Measurements from ENCODE around the gene P2RY2.

Gene P2RY2

GRCh38 chr11:73205661-73206343 is 12.3 kb upstream of the P2RY2 start:
- Histone ChIP-seq H3K36me3 (ENCODE audit: insufficient read depth, low read length) (no peaks in the 10 kb centered on the region), H3K79me2 (ENCODE audit: control insufficient read depth, insufficient read depth, low read length, unreplicated experiment) (no peaks in the 10 kb centered on the region), H3K4me1 (ENCODE audit: control insufficient read depth, insufficient read depth, low read length, unreplicated experiment) (peaks cover 8% of the 10 kb centered on the region), H3K27me3 (ENCODE audit: insufficient read depth, low read length) (no peaks in the 10 kb centered on the region), H3K27ac (ENCODE audit: low read depth, low read length) (no peak overlapping the region), H3K4me3 (ENCODE audit: low read depth, low read length) (no peak overlapping the region), H2AFZ (ENCODE audit: low read length, unreplicated experiment) (no peak overlapping the region)

GRCh38 chr11:73206801-73207200 is 11.3 kb upstream of the P2RY2 start:
- peak overlapping the region; percentile 53 for H2AFZ ChIP-seq (ENCODE audit: low read length, unreplicated experiment)
- H3K27ac ChIP-seq (ENCODE audit: low read depth, low read length), result no peak overlapping the region
- no peaks in the 10 kb centered on the region for H3K36me3 ChIP-seq (ENCODE audit: insufficient read depth, low read length)
- H3K27me3 ChIP-seq (ENCODE audit: insufficient read depth, low read length), result no peaks in the 10 kb centered on the region
- no peaks in the 10 kb centered on the region for H3K79me2 ChIP-seq (ENCODE audit: control insufficient read depth, insufficient read depth, low read length, unreplicated experiment)
- H3K4me3 ChIP-seq (ENCODE audit: low read depth, low read length), result no peak overlapping the region
- peaks cover 8% of the 10 kb centered on the region for H3K4me1 ChIP-seq (ENCODE audit: control insufficient read depth, insufficient read depth, low read length, unreplicated experiment)

- H3K4me1 ChIP-seq (ENCODE audit: control insufficient read depth, insufficient read depth, low read length, unreplicated experiment), result peaks cover 8% of the 10 kb centered on the region
- H3K36me3 ChIP-seq (ENCODE audit: insufficient read depth, low read length), result no peaks in the 10 kb centered on the region
- H2AFZ ChIP-seq (ENCODE audit: low read length, unreplicated experiment), result no peak overlapping the region
- no peak overlapping the region for H3K4me3 ChIP-seq (ENCODE audit: low read depth, low read length)
- H3K27me3 ChIP-seq (ENCODE audit: insufficient read depth, low read length), result no peaks in the 10 kb centered on the region
- no peaks in the 10 kb centered on the region for H3K79me2 ChIP-seq (ENCODE audit: control insufficient read depth, insufficient read depth, low read length, unreplicated experiment)
- H3K27ac ChIP-seq (ENCODE audit: low read depth, low read length), result no peak overlapping the region
These were observed 8.2 kb upstream of the P2RY2 start for GRCh38 chr11:73209892-73210291.

GRCh38 chr11:73210916-73211667 is 7.0 kb upstream of the P2RY2 start:
- no peaks in the 10 kb centered on the region for H3K79me2 ChIP-seq (ENCODE audit: control insufficient read depth, insufficient read depth, low read length, unreplicated experiment)
- H3K36me3 ChIP-seq (ENCODE audit: insufficient read depth, low read length), result no peaks in the 10 kb centered on the region
- H3K27me3 ChIP-seq (ENCODE audit: insufficient read depth, low read length), result no peaks in the 10 kb centered on the region
- H3K4me1 ChIP-seq (ENCODE audit: control insufficient read depth, insufficient read depth, low read length, unreplicated experiment), result peaks cover 8% of the 10 kb centered on the region
- H3K4me3 ChIP-seq (ENCODE audit: low read depth, low read length), result no peak overlapping the region
- no peak overlapping the region for H2AFZ ChIP-seq (ENCODE audit: low read length, unreplicated experiment)
- no peak overlapping the region for H3K27ac ChIP-seq (ENCODE audit: low read depth, low read length)

- H3K27me3 ChIP-seq (ENCODE audit: insufficient read depth, low read length), result no peaks in the 10 kb centered on the region
- no peaks in the 10 kb centered on the region for H3K36me3 ChIP-seq (ENCODE audit: insufficient read depth, low read length)
- H3K4me1 ChIP-seq (ENCODE audit: control insufficient read depth, insufficient read depth, low read length, unreplicated experiment), result no peaks in the 10 kb centered on the region
- H3K79me2 ChIP-seq (ENCODE audit: control insufficient read depth, insufficient read depth, low read length, unreplicated experiment), result no peaks in the 10 kb centered on the region
- H3K4me3 ChIP-seq (ENCODE audit: low read depth, low read length), result no peak overlapping the region
- H2AFZ ChIP-seq (ENCODE audit: low read length, unreplicated experiment), result no peak overlapping the region
- no peak overlapping the region for H3K27ac ChIP-seq (ENCODE audit: low read depth, low read length)
These were observed 4.6 kb upstream of the P2RY2 start for GRCh38 chr11:73213196-73214143.

GRCh38 chr11:73215191-73216134 is 2.6 kb upstream of the P2RY2 start:
- Histone ChIP-seq H3K27ac (ENCODE audit: low read depth, low read length) (no peak overlapping the region), H2AFZ (ENCODE audit: low read length, unreplicated experiment) (no peak overlapping the region), H3K4me3 (ENCODE audit: low read depth, low read length) (no peak overlapping the region), H3K27me3 (ENCODE audit: insufficient read depth, low read length) (peaks cover 5% of the 10 kb centered on the region; the same call in 1 of the 2 replicates), H3K36me3 (ENCODE audit: insufficient read depth, low read length) (no peaks in the 10 kb centered on the region), H3K4me1 (ENCODE audit: control insufficient read depth, insufficient read depth, low read length, unreplicated experiment) (no peaks in the 10 kb centered on the region), H3K79me2 (ENCODE audit: control insufficient read depth, insufficient read depth, low read length, unreplicated experiment) (no peaks in the 10 kb centered on the region)

- Histone ChIP-seq H3K79me2 (ENCODE audit: control insufficient read depth, insufficient read depth, low read length, unreplicated experiment) (no peaks in the 10 kb centered on the region), H3K36me3 (ENCODE audit: insufficient read depth, low read length) (no peaks in the 10 kb centered on the region), H3K4me1 (ENCODE audit: control insufficient read depth, insufficient read depth, low read length, unreplicated experiment) (no peaks in the 10 kb centered on the region), H2AFZ (ENCODE audit: low read length, unreplicated experiment) (no peak overlapping the region), H3K27ac (ENCODE audit: low read depth, low read length) (no peak overlapping the region), H3K4me3 (ENCODE audit: low read depth, low read length) (no peak overlapping the region), H3K27me3 (ENCODE audit: insufficient read depth, low read length) (peaks cover 5% of the 10 kb centered on the region; the same call in 1 of the 2 replicates)
These were observed 1.6 kb upstream of the P2RY2 start for GRCh38 chr11:73216465-73216864.

- H3K36me3 ChIP-seq (ENCODE audit: insufficient read depth, low read length), result no peaks in the 10 kb centered on the region
- H3K4me3 ChIP-seq (ENCODE audit: low read depth, low read length), result peak overlapping the region; percentile 87
- no peaks in the 10 kb centered on the region for H3K4me1 ChIP-seq (ENCODE audit: control insufficient read depth, insufficient read depth, low read length, unreplicated experiment)
- H3K27ac ChIP-seq (ENCODE audit: low read depth, low read length), result no peak overlapping the region
- H3K27me3 ChIP-seq (ENCODE audit: insufficient read depth, low read length), result peaks cover 5% of the 10 kb centered on the region; the same call in 1 of the 2 replicates
- H2AFZ ChIP-seq (ENCODE audit: low read length, unreplicated experiment), result no peak overlapping the region
- no peaks in the 10 kb centered on the region for H3K79me2 ChIP-seq (ENCODE audit: control insufficient read depth, insufficient read depth, low read length, unreplicated experiment)
These were observed 811 bp upstream of the P2RY2 start for GRCh38 chr11:73217131-73217809.

GRCh38 chr11:73217810-73218105 is 323 bp upstream of the P2RY2 start:
- Histone ChIP-seq H3K27me3 (ENCODE audit: insufficient read depth, low read length) (peaks cover 5% of the 10 kb centered on the region; the same call in 1 of the 2 replicates), H3K36me3 (ENCODE audit: insufficient read depth, low read length) (no peaks in the 10 kb centered on the region), H3K27ac (ENCODE audit: low read depth, low read length) (no peak overlapping the region), H3K79me2 (ENCODE audit: control insufficient read depth, insufficient read depth, low read length, unreplicated experiment) (no peaks in the 10 kb centered on the region), H2AFZ (ENCODE audit: low read length, unreplicated experiment) (peak overlapping the region; percentile 81), H3K4me1 (ENCODE audit: control insufficient read depth, insufficient read depth, low read length, unreplicated experiment) (no peaks in the 10 kb centered on the region), H3K4me3 (ENCODE audit: low read depth, low read length) (peak overlapping the region; percentile 87)

Data from ACC112 (cell line).